Fibroblast of skin of scalp (primary cell): ENCODE data around the gene ZNF121.
A peak's percentile ranks its signal among the peaks of the same experiment; 100 is the strongest.

Experiments
- DNase-seq: peaks from one replicate; pipeline ENCODE4 v3.0.0-alpha.2; 2013

Gene ZNF121

GRCh38 chr19:9538183-9539058 is 45.9 kb downstream of the ZNF121 start, which contains the start of gene ZNF426:
Gene ZNF426, minus strand, starts transcription at chr19:9538645. Its CDS starts 2,413 bp downstream, at chr19:9536232.
- DNase-seq = peak; percentile 92

DNA sequence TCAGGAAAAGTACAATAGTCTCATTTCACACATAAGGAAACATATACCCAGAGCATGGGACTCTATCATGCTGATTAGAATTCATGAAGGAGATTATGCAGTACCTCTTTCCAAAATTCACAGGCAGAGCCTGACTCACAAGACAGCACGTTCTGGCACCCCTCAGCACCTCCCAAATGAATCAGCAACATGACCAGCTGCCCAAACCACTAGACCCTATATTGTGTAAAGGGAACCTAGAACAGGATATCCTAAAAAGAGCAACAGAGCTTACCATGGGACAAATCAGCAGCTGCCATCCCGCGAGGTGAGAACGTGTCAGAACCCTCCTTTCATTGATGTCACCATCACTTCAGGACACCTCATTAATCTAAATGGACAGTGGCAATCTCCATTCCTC is 48.4 kb downstream of the ZNF121 start:
- DNase-seq = no peak

- no peak for DNase-seq
Observed at GRCh38 chr19:9531933-9532332, 52.4 kb downstream of the ZNF121 start.

- DNase-seq = no peak
Observed at GRCh38 chr19:9528757-9529336, 55.5 kb downstream of the ZNF121 start.

DNA sequence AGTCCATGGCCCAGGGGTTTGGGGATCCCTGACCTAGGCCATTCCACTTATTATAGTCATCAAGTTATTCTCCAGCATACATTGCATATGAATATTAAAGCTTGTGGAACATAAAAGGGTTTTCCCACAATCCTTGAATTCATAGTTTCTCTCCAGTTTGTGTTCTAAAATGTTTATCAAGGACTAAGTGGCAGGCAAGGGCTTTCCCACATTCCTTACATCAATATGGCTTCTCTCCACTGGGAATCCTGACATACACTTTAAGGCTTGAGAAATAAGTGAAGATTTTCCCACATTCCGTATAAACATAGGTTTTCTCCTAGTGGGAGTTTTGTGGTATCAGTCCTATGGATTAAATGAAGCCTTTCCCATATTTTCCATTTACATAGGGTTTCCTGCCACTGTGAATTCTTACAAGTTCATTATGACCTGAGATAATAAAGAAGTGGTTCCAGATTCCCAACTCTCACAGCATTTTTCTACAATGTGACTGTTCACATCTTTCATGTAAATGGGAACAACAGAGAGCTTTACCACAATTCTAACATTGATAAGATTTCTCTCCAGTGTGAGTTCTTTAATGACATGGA is 60.3 kb downstream of the ZNF121 start:
- DNase-seq = no peak
